ENCODE measurements around the gene SKAP1.
"Not testable (repeated sequence)": the region's sequence is repeated elsewhere in the genome, so short reads cannot be mapped to it uniquely, and the experiment has no call there.

SKAP1 gene

GRCh38 chr17:48278760-48279491, 151.1 kb downstream of the SKAP1 start:
- DNase-seq: no peak

DNA sequence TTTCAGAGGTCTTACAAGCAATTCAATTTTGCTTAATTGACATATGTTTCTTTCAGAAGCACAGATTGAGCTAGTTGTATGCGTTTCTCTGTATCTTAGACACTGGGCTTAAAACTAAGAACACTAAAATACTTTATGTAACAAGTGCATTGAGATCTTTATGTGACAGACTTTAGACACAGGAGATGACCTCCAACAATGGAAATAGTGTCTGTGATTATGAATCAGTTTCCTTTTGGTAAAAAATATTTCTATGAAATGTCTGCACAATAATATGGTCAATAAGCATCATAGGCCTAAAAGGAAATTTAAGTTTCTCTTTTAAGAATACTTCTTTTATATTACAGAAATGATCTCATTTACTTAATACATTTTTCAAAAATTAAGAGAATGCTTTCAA, 153.2 kb downstream of the SKAP1 start:
- DNase-seq: no peak

DNA sequence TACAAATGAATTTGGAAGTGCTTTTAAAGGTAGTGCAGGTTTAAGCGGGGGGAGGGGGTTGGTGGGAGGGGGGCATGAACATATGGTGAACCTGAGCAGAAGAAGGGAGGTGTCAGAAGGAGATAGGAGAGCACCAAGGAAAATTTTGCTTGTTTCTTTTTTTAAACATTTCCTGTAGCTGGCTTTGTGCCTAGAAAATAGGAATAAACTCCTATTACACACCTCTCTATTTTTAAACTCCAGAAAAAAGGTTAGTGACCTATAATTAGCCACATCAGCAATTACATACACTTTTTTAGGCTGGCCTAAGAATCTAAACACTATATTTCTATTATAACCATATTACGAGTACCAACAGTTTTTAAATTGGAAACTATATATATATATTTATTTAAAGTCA, 159.1 kb downstream of the SKAP1 start:
- DNase-seq: no peak

DNA sequence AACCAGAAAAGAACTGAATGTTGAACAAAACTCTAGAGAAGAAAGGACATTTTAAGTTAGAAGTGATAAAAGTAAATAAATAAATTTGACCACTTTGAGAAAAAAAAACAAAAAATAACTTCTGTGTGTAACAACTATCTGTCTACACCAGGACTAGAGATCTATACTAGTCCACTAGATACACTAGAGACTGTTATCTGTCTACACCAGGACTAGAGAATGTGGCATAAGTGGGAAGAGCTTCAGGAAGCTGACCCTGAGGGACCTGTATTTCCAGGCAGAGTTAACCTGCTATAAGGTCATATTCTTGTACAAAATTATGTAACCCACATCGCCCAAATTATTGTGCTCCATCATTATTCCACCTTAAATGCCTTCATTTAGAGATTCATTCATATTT, 160.8 kb downstream of the SKAP1 start:
- no peak for DNase-seq

DNA sequence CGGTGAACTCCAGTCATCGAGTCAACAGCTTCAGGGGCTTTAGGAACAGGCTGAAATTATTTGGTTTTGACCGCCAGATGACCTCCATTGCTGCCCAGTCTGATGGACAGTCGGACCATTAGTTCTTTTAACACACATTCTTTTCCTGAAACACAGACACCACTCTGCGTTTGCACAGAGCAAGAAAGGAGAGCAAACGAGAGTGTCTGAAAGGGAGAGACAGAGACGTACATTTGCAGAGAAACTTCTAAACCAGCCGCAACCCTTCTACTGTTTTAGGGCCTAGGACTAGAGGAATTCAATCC, 166.3 kb downstream of the SKAP1 start:
- DNase-seq: no peak

DNA sequence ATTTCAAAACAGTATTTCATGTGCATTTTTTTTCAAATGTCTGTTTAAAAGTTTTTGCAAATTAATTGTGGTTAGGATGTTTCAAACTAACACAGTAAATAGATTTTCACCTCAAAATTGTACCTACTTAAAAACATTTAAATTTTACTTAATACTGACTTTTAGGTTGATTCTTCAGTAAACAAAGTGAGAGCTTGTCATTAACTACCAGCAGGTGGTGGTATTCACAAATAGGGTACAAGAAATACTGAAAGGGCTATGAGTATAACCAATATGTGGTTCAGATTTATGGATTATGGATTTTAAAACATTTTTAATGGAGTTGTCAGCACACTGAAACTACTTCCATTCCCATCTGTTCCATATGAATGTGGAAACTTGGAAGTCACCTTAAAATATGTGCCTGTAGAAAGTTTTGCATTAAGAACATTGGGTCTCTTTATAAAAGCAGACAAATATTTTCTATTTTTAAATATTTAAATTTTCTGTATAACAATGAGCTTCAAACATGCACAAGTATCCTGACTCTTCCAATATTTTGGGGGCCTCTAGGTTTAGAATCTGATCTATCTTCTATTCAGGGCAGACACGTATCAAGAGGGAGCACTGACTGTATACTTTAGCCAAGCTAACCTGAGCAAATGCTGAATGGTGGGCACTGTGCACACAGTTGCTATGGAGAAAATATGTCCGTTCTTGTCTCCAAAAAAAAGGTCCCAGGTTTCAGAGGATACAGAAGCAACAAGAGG, 166.9 kb downstream of the SKAP1 start:
- no peak for DNase-seq

- no peak for DNase-seq
Measured at GRCh38 chr17:48261297-48261880, 168.6 kb downstream of the SKAP1 start.

DNA sequence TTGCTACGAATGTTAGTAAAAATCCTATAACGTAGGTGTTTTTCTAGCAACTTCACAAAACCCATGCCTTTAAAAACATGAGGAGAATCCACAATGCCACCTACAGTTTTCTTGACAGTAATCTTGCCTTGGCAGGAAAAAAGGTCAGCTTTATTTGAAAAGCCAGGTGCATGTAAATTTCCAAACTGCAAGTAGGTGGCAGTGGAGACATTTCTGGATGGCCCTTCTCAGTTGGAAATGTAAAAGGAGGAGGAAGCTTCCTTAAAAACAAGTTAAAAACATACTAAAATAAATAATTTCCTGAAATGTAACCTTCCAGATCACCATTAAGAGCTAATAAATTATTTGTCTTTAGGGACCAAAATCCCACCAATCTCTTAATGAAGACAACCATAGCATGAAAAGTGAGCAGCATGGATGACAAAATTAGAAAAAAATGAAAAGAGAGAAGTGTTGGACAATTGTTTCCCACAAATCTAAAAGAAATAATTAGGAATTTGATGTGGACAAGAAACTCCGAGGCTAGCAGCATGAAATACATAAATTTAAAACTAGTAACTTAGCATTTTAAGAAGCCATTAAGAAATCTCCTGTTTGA, 170.2 kb downstream of the SKAP1 start:
- DNase-seq: no peak

GRCh38 chr17:48258331-48258730, 171.7 kb downstream of the SKAP1 start:
- no peak for DNase-seq

GRCh38 chr17:48255759-48256158, 174.3 kb downstream of the SKAP1 start:
- no peak for DNase-seq

DNA sequence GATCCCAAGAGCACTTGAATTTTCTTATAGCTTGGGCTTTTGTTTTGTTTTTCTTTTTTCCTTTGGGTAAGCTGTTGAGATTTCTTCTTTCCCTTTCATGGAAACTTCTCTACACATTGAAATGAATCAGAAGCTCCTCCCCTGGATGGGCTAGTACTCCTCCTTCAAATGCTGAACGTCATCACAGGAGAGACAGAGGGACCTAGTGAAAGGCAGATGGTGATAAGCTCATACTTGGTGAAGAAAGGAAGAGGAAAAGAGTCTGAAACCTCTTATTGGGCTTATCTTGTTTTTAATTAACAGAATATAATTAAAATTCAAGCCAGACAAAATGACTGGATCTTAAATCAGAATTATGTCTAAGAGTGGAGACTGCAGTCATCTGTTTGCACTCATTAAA, 175.1 kb downstream of the SKAP1 start:
- DNase-seq: no peak

DNA sequence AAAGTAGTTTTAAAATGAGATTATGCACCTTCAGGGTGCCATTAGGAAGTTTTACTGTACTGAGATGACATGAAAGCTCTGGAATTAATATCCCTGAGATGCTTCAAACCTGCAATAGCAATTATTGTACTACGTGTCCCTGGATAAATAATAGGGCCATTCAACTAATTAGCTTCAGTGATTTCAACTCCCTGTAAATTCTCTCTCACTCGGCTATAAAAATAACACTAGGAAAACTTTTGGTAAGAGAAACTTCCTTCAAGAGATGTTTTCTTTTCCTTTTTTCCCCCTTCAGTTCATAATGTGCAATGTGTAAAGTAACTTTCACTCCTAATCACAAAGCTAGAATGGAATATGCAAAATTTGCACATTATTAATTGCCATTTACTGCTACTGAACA, 176.0 kb downstream of the SKAP1 start:
- no peak for DNase-seq

DNA sequence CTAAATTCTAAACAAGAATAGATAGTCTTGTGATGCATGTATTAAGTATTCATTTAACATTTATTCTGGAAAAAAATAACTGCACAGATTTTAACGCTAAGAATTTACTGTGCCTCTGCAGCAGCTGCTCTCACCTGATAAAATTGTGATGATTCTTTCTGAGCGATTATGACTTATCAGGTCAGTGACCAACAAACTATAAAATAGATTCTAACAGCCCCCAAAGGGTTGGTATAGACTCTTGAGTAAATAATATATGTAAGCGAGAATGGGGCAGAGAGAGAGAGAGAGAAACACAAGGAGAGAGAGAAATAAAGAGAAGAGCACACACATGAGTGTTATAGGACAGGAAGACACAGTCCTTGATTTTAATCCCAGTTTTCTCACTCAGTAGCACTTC, 178.1 kb downstream of the SKAP1 start:
- DNase-seq: no peak

- DNase-seq: no peak
Measured at GRCh38 chr17:48250949-48251348, 179.1 kb downstream of the SKAP1 start.

GRCh38 chr17:48250059-48250458, 180.0 kb downstream of the SKAP1 start:
- not testable (repeated sequence) for DNase-seq

DNA sequence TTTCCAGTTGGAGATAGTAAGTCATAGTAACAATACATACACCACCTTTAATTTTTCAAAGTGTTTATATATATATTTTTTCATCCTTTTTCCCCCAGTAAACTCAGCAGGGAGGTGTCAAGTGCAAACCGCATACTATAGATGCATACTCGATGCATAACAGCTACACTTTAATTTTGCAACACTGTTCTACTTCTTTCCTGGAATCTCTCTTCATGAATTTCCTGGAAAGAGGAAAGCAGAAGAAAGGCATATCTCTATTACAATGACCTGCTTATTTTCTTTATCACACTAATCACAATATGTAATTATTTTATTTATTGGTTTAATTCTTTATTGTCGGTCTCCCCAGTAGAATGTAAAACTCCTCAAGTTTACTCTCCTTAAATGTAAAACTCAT, 182.4 kb downstream of the SKAP1 start:
- DNase-seq: no peak

- DNase-seq: no peak
Measured at GRCh38 chr17:48247038-48247437, 183.0 kb downstream of the SKAP1 start.

DNA sequence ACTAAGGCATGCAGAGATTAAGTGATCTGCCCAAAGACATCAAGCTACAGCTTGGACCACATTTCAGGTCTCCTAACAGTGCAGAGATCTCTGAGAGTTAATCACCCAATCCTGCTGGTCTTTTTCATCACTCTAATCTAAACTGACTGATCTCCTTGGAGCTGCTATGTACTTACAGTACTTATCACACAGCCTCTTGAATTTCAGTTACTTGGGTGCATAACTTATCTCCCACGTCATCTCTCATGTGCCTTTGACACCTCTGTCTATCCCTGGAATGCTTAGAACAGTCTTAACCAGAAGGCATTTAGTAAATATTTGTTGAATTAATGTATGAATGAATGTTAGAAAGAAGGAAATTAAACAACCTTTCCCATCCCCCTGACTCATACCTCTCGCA, 183.4 kb downstream of the SKAP1 start:
- DNase-seq: no peak

- DNase-seq: not testable (repeated sequence)
Measured at GRCh38 chr17:48245465-48246033, 184.5 kb downstream of the SKAP1 start.

DNA sequence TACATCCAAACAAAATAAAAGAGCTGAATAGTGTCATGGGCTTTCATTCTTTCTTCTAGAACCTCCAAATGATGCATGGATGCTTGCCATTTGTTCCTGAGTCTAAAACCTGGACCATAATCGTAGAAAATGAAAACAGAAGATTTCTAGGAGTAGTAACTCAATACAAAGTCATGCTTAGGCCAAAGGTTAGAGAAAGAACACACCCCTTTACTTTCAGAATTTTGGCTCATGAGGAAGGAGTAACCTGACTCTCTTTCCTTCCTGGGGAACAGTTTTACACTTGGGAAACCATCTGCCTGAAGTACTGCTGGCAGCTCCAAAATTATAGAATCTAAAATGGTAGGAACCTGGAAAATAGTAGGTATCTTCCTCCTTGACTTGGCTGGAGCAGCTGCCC, 185.2 kb downstream of the SKAP1 start:
- DNase-seq: no peak

DNA sequence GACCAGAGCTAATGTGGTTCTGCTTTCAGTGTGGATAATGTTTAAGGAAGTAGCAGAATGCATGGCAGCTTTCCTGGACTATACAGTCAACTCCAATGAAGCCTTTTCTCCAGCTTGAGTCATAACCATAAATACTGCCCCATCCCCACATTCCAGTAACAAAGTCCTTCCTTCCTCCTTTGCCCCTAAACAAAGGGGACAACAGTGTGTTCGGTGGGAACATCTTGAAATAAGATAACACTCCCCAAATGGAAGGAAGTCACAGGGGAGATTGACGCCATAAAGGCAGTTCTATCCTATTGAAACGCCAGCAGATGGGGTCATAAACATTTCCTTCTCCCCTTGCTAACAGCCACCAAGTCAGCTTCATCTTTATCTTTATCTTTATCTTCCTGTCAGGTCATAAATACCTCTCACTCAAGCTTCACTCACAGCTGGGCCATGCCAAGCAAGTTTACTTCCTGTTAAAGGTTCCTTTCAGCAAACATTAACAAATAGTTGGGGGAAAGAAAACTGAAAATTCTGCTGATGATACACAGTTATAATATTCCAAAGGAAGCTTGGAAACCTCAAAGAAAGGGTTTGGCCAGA, 185.8 kb downstream of the SKAP1 start:
- no peak for DNase-seq

DNA sequence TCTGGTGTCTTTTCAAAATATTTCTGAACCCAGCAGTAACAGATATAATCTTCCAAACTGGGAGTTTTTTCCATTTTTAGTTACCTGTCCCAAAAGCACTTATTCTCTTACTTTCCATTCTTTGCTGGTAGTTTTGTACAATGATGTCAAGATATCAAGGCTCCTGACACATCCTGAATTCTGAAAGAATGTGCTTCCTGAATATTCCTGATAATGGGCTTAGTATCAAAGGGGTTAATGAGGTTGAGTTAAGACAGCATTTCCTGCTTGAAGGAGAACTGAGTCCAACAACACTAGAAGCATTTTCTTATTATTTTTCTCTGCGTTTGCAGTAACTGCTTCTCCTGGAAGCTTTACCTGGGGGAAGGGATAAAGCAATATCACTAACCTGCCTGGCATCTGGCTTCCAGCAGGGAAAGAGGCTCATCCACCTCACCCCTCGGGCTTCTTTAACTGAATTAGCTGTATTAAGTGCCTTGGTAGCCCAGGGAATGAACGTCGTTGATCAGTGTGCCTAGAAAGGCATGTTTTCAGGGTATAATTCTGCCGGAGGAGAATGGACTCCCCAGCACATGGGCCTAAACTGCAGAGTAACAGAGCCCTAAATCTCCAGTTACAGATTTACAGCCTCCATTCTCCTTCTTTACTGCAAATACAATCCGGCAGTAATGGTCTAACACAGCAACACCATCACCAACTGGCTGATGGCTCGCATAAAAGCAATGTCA, 188.1 kb downstream of the SKAP1 start:
- DNase-seq: no peak

Data from cortex of kidney (tissue), 1 donor.